Measurements from ENCODE around the gene TTC4.

GRCh38 chr1:54767526-54767925 is 51.9 kb downstream of the TTC4 start:
- no peak for TF ChIP-seq EZH2 (IDR thresholded peaks at IDR 0.05; ENCODE audit: borderline replicate concordance, low read depth, low read length, poor library complexity, severe bottlenecking)
- TF ChIP-seq CTCF (conservative IDR thresholded peaks at IDR 0.05; ENCODE audit: low read depth, low read length): no peak
